SU-DHL-6 (cell line): ENCODE data around the gene FASTKD1.

ENCODE experiments used
- H2AFZ ChIP-seq: fragments of 200-600 bp; sonication (generic); 2 replicates; pipeline ENCODE4 v1.6.1; 2014; ENCODE audit warnings: low read depth, mild to moderate bottlenecking, moderate library complexity, mixed read lengths, antibody characterized with exemption, low read length; ENCODE audit not compliant: severe bottlenecking
- H3F3A ChIP-seq: fragments of 200-600 bp; shearing (Covaris generic); 2 replicates; pipeline ENCODE4 v1.6.0; 2016; ENCODE audit warnings: antibody characterized with exemption, mild to moderate bottlenecking; ENCODE audit not compliant: insufficient read depth
- H3K27ac ChIP-seq: fragments of 200-600 bp; sonication (generic); 2 replicates; pipeline ENCODE4 v1.5.1; 2016; ENCODE audit warnings: low read depth, mild to moderate bottlenecking, low read length, moderate library complexity, mixed read lengths
- H3K27me3 ChIP-seq: fragments of 200-600 bp; sonication (generic), shearing (Covaris generic); 2 replicates; pipeline ENCODE4 v1.6.0; 2014; ENCODE audit warnings: mild to moderate bottlenecking, low read length
- H3K36me3 ChIP-seq: fragments of 200-600 bp; sonication (generic); 2 replicates; pipeline ENCODE4 v1.6.1; 2014; ENCODE audit warnings: mild to moderate bottlenecking, low read length, mixed read lengths
- H3K4me2 ChIP-seq: fragments of 300-600, 200-600 bp; shearing (Covaris generic), sonication (generic); 2 replicates; pipeline ENCODE4 v1.6.0; 2014; ENCODE audit warnings: low read length, low read depth, mild to moderate bottlenecking; ENCODE audit not compliant: poor library complexity, severe bottlenecking
- H3K4me3 ChIP-seq: fragments of 200-600 bp; sonication (generic); 2 replicates; pipeline ENCODE4 v1.5.1; 2014; ENCODE audit warnings: antibody characterized with exemption, low read length, mild to moderate bottlenecking, mixed read lengths; ENCODE audit not compliant: insufficient read depth, poor library complexity, severe bottlenecking
- H3K79me2 ChIP-seq: fragments of 200-600 bp; sonication (generic); 2 replicates; pipeline ENCODE4 v1.6.1; 2014; ENCODE audit warnings: mild to moderate bottlenecking, low read length, moderate library complexity; ENCODE audit not compliant: insufficient read depth
- H3K9ac ChIP-seq: fragments of 200-600 bp; sonication (generic); 2 replicates; pipeline ENCODE4 v1.7.0; 2014; ENCODE audit warnings: mild to moderate bottlenecking, low read length
- H3K9me2 ChIP-seq: fragments of 200-600 bp; sonication (generic); replicated peaks from 2 replicates; pipeline ENCODE4 v1.6.1; 2014; ENCODE audit warnings: low read length; ENCODE audit not compliant: insufficient read depth
- H3K9me3 ChIP-seq: fragments of 200-600 bp; sonication (generic); 2 replicates; pipeline ENCODE4 v1.6.1; 2014; ENCODE audit warnings: low read length, mixed read lengths; ENCODE audit not compliant: insufficient read depth
- H4K20me1 ChIP-seq: fragments of 200-600 bp; sonication (generic); 2 replicates; pipeline ENCODE4 v1.6.1; 2014; ENCODE audit warnings: low read depth, mild to moderate bottlenecking, antibody characterized with exemption, low read length, moderate library complexity, mixed read lengths
- CTCF ChIP-seq: fragments of 200-600 bp; sonication (generic); IDR thresholded peaks from one replicate; pipeline ENCODE4 v1.5.1; 2017; ENCODE audit warnings: antibody characterized with exemption, mild to moderate bottlenecking, low read length, moderate library complexity; ENCODE audit not compliant: insufficient read depth, poor library complexity, severe bottlenecking
- EZH2phosphoT487 ChIP-seq: fragments of 200-600 bp; sonication (generic), shearing (Covaris generic); conservative IDR thresholded peaks from 2 replicates; pipeline ENCODE4 v1.6.1; 2018; ENCODE audit warnings: mild to moderate bottlenecking, antibody characterized with exemption, low read length, moderate library complexity, mixed read lengths

Gene FASTKD1

GRCh38 chr2:169510496-169510895 is 63.2 kb downstream of the FASTKD1 start:
- Histone ChIP-seq H3K27me3 (no peaks in the 10 kb centered on the region), H3K27ac (no peak overlapping the region), H3K9me3 (no peaks in the 10 kb centered on the region), H3F3A (no peaks in the 10 kb centered on the region), H3K36me3 (no peaks in the 10 kb centered on the region; the same call in 1 of the 2 replicates), H4K20me1 (no peaks in the 10 kb centered on the region), H3K9ac (no peak overlapping the region), H2AFZ (no peak overlapping the region), H3K9me2 (no peaks in the 10 kb centered on the region), H3K4me2 (no peak overlapping the region), H3K4me3 (no peak overlapping the region), H3K79me2 (no peaks in the 10 kb centered on the region)
- TF ChIP-seq CTCF = no peak
- no peak for TF ChIP-seq EZH2phosphoT487

DNA sequence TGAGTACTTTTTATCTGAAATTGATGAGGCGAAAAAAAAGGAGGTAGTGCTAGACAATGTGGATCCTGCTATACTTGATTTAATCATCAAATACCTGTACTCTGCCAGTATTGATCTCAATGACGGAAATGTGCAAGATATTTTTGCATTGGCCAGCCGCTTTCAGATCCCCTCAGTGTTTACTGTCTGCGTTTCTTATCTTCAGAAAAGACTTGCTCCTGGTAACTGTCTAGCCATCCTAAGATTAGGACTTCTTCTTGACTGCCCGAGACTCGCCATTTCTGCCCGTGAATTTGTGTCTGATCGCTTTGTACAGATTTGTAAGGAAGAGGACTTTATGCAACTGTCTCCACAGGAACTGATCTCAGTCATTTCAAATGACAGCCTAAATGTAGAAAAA is 63.7 kb downstream of the FASTKD1 start:
- H3F3A ChIP-seq = no peaks in the 10 kb centered on the region
- no peak overlapping the region for H3K27ac ChIP-seq
- no peak overlapping the region for H2AFZ ChIP-seq
- no peaks in the 10 kb centered on the region; the same call in 1 of the 2 replicates for H3K36me3 ChIP-seq
- no peak overlapping the region for H3K4me2 ChIP-seq
- no peak overlapping the region for H3K9ac ChIP-seq
- H3K4me3 ChIP-seq = no peak overlapping the region
- H3K9me2 ChIP-seq = no peaks in the 10 kb centered on the region
- H3K9me3 ChIP-seq = no peaks in the 10 kb centered on the region
- H4K20me1 ChIP-seq = no peaks in the 10 kb centered on the region
- no peaks in the 10 kb centered on the region for H3K79me2 ChIP-seq
- TF ChIP-seq EZH2phosphoT487 (no peak), CTCF (no peak)
- H3K27me3 ChIP-seq = no peaks in the 10 kb centered on the region

DNA sequence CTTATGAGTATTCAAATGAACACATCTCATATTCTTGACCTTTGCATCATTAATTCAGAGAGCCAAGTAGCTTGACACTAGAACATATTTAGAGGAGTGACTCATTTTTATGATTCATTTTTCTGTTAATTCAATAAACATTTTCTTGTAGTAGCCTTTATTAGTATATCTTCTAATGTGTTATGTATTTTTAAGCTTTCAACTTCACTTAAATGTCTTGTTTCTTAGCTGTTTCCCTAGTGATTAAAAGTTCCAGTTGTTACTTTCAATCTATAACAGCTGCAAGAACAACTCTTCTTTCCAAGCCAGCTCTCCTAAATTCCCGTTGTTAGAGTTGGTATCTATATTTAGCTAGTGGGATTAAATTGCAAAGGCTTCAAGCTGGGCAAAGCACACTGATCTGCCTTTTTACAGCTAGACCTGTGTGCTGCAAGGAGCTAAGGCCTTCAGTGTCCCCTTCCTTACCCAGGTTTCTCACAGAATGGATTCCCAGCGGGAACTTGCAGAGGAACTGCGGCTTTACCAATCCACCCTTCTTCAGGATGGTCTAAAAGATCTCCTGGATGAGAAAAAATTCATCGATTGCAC is 64.3 kb downstream of the FASTKD1 start, which contains the start of gene KLHL41:
Gene KLHL41, plus strand, starts transcription at position 405 of the 588 bp plus-strand sequence. Its CDS starts 77 bp downstream, at position 482.
- Histone ChIP-seq H3F3A (no peaks in the 10 kb centered on the region), H3K9me2 (no peaks in the 10 kb centered on the region), H3K27ac (no peak within 1 kb of the TSS), H3K9ac (no peak within 1 kb of the TSS), H3K36me3 (no peaks in the 10 kb centered on the region; the same call in 1 of the 2 replicates), H3K9me3 (no peaks in the 10 kb centered on the region), H3K4me2 (no peak within 1 kb of the TSS), H2AFZ (no peak within 1 kb of the TSS), H3K79me2 (no peaks in the 10 kb centered on the region), H3K4me3 (no peak within 1 kb of the TSS), H4K20me1 (no peaks in the 10 kb centered on the region), H3K27me3 (no peaks in the 10 kb centered on the region)
- TF ChIP-seq EZH2phosphoT487 (no peak), CTCF (no peak)
